HG03139 (cell line): ENCODE data around the gene LRCH1.
"Not testable (repeated sequence)": the region's sequence is repeated elsewhere in the genome, so short reads cannot be mapped to it uniquely, and the experiment has no call there.

ENCODE experiments used
- ATAC-seq: cut with Tn5 transposase; IDR thresholded peaks from one replicate; pipeline ENCODE4 v1.9.1; 2021; ENCODE audit not compliant: unreplicated experiment

Gene LRCH1, protein sequence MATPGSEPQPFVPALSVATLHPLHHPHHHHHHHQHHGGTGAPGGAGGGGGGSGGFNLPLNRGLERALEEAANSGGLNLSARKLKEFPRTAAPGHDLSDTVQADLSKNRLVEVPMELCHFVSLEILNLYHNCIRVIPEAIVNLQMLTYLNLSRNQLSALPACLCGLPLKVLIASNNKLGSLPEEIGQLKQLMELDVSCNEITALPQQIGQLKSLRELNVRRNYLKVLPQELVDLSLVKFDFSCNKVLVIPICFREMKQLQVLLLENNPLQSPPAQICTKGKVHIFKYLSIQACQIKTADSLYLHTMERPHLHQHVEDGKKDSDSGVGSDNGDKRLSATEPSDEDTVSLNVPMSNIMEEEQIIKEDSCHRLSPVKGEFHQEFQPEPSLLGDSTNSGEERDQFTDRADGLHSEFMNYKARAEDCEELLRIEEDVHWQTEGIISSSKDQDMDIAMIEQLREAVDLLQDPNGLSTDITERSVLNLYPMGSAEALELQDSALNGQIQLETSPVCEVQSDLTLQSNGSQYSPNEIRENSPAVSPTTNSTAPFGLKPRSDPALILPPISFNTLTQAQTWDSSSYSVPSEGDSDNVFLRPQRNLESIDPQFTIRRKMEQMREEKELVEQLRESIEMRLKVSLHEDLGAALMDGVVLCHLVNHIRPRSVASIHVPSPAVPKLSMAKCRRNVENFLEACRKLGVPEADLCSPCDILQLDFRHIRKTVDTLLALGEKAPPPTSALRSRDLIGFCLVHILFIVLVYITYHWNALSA

DNA sequence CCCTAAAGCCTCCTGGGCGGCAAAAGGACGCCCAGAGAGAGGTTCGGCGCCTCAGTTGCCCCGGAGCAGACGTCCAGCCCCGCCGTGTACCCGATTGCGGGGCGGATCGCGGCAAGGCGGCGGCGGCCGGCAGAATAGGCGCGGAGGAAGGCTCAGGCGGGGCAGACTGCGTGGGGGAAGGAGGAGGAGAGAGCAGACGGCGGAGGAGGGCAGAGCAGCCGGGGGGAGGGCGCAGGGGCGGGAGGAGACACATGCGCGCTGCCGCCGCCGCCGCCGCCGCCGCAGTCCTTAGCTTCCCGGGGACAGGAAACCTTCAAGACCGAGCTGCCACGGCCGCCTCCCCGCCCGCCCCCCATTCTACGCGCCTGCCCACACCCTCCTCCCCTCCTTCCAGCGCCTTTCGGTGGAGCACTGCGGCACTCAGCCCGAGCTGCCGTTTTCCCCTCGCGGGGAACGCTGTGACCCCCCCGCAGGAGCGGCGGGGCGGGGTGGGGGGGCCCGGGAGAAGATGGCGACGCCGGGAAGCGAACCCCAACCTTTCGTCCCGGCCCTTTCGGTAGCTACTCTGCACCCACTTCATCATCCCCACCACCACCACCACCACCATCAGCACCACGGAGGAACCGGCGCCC is at the start of gene LRCH1:
Gene LRCH1, plus strand, starts transcription at position 282 of the 632 bp plus-strand sequence. Its CDS starts 227 bp downstream, at position 509.
- peak; percentile 64 for ATAC-seq

DNA sequence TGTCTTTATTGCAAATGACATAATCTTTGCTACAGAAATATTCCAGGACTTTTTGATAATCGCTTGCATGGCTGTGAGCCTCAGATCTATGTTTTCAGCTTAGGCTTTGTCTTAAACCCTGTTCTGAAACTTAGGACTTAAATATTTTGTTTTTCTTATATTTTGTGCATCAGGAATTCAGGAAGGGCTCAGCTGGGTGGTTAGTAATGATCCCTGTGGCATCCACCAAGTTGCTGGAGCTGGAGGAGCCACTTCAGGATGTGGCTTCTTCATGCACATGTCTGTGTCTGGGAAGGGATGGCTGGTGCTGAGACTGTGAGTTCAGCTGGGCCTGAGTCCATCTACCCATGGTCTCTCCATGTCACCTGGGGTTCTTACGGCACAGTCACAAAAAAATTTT is 48.9 kb upstream of the LRCH1 start:
- no peak for ATAC-seq

- ATAC-seq = no peak
Measured at GRCh38 chr13:46507981-46508380, 45.0 kb upstream of the LRCH1 start.

DNA sequence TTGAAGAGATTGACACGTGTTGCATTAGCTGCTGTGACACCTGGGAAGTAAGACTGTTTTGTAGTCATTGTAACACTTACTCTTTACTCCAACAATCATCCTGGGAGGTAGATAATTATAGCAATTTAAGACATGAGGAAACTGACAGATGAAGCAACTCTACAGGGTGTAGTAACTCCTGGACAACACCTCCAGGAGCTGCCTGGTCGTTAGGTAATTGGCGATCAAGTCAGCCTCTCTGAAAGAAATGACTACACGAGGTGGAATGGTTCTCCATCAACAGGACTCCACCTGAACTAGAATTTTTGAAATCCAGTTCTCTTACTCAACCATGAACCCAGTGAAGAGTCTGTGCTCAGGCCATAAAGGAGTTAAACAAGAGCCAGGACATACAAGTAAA is 43.0 kb upstream of the LRCH1 start:
- ATAC-seq = no peak

- no peak for ATAC-seq
Measured at GRCh38 chr13:46515803-46516202, 37.2 kb upstream of the LRCH1 start.

DNA sequence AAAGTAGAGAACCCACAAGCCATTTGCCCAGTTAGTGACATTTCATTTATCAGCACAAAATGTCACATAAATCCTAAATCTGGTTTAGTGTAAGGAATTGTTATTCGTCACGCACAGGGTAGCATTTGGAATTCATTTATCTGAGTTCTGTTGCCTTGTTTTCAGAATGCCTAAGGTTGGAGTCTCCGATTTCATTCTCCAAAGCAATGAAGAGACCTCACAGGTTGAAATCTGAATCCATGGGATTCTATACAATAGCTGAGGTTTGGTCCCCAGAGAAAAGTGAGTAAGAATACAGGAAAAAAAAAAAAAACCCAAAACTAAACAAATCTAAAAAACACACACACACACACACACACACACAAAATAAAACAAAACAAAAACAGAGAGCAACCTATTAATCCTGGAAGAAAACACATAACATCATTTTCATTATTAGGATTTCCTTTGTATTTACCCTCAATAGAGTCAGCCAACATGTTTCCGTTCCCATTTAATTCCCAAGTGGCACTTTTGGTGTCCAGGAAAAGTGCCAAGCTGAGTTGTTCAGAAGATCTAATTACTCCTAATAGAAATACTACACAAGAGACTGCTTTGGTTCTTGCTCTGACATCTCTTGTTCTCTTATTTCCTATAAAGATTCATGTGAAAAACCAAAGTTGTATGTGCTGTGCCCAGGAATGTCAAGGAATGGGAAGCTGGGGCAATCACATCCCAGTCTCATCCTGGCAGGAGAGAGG is 36.2 kb upstream of the LRCH1 start:
- no peak for ATAC-seq

- ATAC-seq = not testable (repeated sequence)
Measured at GRCh38 chr13:46517748-46518147, 35.2 kb upstream of the LRCH1 start.

- no peak for ATAC-seq
Measured at GRCh38 chr13:46519182-46519581, 33.8 kb upstream of the LRCH1 start.

GRCh38 chr13:46520166-46520565 is 32.8 kb upstream of the LRCH1 start:
- no peak for ATAC-seq

DNA sequence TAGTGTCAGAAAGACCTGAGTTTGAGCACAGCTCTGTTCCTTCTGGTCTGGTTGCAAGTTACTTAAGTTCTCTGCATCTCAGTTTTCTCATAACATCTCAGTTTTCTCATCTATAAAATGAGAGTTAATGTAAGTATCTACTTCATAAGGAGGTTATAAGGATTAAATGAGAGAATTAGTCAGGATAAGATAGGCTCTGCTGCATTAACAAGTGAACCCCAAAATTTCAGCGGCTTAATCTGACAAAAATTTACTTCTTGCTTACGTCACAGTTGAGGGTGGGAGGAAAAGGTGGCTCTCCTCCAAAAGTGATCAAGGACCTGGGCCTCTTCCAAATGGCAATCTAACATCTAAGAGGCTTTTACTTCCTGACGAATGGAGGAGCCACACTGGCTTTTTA is 31.5 kb upstream of the LRCH1 start:
- no peak for ATAC-seq

DNA sequence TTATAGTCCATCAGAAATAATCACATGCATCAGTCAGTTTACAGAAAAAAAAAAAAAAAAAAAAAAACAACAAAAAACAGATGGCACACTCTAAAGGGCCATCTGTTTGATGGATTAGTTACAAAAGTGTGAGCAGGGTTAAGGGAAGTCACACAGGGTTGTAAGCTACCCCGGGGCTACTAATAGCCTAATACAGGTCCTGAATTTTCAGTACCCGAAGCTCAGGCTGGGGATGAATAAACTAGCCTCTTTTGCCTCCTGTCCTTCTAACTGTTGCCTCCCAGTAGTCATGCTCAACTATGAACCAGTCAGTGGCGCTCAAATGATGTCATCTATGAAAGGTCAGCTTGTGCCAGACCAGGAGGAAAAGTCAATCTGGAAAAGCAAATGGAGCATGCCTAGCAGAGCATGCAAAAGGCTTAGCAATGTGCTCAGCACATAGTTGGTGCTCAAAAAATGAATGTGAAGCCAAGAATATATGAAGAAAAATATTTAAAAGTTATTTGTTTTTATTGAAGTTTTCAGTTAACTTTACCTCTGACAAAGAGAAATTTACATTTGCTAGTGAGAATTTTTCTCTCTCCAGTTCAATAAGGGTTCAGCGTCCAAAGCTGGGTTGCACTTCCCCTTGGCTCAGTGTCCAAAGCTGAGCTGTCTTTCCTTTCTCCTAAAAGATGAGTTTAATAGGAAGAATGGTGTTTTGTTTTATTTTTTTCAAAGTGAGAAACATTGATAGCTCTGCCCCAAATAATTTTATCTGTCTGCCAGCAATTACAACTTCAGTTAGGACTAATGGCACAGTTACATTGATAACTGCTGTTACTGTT is 30.8 kb upstream of the LRCH1 start:
- no peak for ATAC-seq

DNA sequence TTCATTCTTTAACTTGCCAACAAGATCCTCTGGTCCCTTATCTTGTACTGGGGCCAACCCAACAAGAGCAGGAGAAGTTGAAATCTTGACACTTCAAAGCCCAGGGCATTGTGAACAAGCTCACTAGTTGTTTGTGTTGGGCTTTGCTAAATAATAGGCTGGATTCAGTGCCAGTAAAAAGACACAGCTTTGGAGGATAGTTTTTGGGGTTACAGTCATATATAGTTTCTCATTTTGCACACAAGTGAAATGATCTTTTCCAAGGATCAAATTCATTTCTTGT is 30.3 kb upstream of the LRCH1 start:
- no peak for ATAC-seq

DNA sequence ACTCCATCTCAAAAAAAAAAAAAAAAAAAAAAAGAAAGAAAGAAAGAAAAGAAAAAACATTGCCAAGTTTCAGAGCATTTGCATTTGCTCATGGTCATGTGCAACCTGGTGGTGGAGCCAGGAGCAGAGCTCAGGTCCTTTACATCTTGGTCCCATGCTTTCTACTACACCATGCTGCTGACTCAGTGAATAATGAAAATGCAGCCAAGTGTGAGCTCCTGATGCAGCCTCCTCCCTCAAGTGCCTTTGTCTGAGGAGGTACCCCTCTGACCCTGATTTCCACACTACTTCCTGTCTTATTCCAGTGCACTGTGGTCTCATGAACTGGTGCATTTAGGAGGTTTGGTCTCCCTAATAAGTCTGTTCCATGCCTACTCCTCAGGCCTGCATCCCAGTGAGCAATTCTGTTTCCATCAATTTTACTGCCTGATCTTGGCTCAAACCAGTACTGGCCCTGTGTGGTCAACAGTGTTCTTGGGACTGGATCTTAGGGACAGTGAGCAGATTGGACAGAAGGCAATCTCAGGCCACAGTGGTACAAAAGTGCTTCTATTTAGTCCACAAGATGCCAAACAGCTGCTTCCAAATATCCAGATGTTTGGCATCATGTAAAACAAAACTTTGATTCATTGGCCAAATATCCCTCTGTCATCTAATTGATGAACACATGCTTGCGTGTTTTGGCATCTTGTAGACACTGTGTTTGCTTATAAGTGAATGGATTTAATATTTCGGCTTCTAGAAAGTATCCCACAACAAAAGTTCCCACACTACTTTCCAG is 28.8 kb upstream of the LRCH1 start:
- ATAC-seq = no peak

DNA sequence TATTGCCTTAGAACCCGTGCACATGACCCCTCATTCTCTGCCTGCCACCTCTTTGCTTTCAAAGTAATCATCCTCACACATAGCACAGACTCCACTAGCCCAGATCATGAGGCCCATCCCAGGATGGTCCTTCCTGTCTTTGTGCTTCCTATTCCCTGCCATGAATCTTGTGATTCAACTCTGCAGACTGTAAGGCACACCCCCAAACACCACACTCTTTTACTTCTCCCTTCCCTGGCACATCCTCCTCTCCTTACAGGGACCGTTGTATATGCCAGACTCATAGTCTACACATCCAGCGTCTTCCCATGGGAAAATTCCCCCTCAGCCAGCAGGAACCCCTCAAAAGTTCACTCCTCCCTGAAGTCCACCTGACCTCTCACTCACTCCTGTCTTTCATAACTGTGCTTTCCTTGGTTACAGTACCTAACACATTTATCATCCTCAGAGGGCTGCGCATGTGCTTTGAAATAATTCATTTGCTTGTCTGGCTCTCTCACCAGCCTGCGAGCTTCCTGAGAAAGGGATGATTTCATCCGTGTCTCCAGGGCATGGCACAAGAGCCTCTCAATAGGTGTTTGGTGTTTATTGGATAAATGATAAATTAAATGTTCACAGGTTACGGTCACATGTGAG is 26.8 kb upstream of the LRCH1 start:
- ATAC-seq = no peak

DNA sequence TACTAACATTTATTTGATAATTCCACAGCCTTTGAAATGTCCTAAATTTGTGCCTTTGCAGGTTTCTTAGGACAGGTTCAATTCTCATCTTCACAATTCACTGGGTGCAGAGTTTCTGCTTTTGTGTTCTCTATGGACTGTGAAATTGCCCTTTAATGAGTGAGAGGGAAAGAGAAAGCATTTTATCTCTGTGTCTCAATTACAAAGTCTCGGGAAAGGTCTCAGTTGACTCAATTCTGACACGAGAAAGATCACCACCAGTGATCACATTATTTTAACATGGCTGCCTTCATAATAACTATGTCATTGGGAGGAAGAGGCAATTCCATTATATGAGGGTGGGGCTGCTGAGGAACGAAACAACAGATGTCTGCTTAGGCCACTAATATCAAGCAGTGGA is 26.2 kb upstream of the LRCH1 start:
- ATAC-seq = no peak

DNA sequence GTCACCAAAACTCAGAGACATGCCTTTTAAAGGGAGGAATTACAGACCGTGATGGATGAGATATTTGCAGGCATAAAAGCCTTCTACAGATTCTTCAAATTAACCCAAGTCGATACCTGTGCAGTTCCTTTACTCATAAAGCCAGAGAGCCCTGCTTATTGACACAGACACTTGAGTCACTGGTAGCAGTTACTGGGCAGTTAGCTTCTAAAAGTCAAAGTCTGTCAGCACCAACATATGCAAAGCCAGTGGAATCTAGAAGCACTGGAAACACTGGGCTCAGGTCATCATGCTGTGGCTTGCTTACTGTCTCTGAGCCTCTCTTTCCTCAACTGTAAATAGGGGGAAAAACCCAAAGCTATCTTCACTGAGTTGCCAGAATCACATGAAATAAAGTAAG is 25.7 kb upstream of the LRCH1 start:
- no peak for ATAC-seq

GRCh38 chr13:46529216-46529919 is 23.6 kb upstream of the LRCH1 start:
- ATAC-seq = no peak

- no peak for ATAC-seq
Measured at GRCh38 chr13:46530084-46530935, 22.7 kb upstream of the LRCH1 start.
